HepG2 (cell line): ENCODE measurements around the gene SYNC. TPM values are rescaled to one million over a fixed set of nuclear protein-coding genes. Genes with fewer than 3 reads are reported as not detected.

ENCODE experiments used
- AKAP8 ChIP-seq: sonication (generic); formaldehyde crosslinking; IDR thresholded peaks from 2 replicates; pipeline ENCODE4 v1.5.1; 2020; ENCODE audit warnings: mild to moderate bottlenecking, missing genetic modification reagents
- BCL3 ChIP-seq: sonication (generic); formaldehyde crosslinking; IDR thresholded peaks from 2 replicates; pipeline ENCODE4 v1.5.1; 2020; ENCODE audit warnings: mild to moderate bottlenecking, missing genetic modification reagents, moderate library complexity
- CSRNP2 ChIP-seq: sonication (generic); formaldehyde crosslinking; conservative IDR thresholded peaks from 2 replicates; pipeline ENCODE4 v1.8.0; 2022; ENCODE audit warnings: low read depth, missing genetic modification reagents
- GATA4 ChIP-seq: sonication (generic); IDR thresholded peaks from 2 replicates; pipeline ENCODE4 v1.6.1; 2016; ENCODE audit warnings: antibody characterized with exemption, low read depth, borderline replicate concordance
- GATAD1 ChIP-seq: IDR thresholded peaks from 2 replicates; pipeline ENCODE4 v1.6.1; 2016; ENCODE audit warnings: missing genetic modification reagents, missing compliant biosample characterization
- HIC2 ChIP-seq: sonication (generic); formaldehyde crosslinking; IDR thresholded peaks from 2 replicates; pipeline ENCODE4 v1.9.0; 2022; ENCODE audit warnings: low read depth, missing genetic modification reagents
- HMGA1 ChIP-seq: sonication (generic); formaldehyde crosslinking; conservative IDR thresholded peaks from 2 replicates; pipeline ENCODE4 v1.4.0; 2020; ENCODE audit warnings: missing genetic modification reagents
- IKZF4 ChIP-seq: sonication (generic); formaldehyde crosslinking; IDR thresholded peaks from 2 replicates; pipeline ENCODE4 v1.5.1; 2020; ENCODE audit warnings: borderline replicate concordance, mild to moderate bottlenecking, low read depth, missing genetic modification reagents; ENCODE audit errors: not compliant biosample characterization
- MAZ ChIP-seq, 2 experiments: sonication (generic) in 1 of 2; formaldehyde crosslinking in 1 of 2; IDR thresholded peaks; 2 replicates each; pipeline versions ENCODE4 v1.5.0 to v1.6.1; 2012 to 2020; ENCODE audit warnings: low read depth in 2 of 2, mild to moderate bottlenecking in 2 of 2, borderline replicate concordance in 1 of 2, improper control_type of control experiment in 1 of 2, low read length in 1 of 2, missing genetic modification reagents in 1 of 2, moderate library complexity in 1 of 2
- POLR2AphosphoS5 ChIP-seq: IDR thresholded peaks from 2 replicates; pipeline ENCODE4 v1.6.1; 2012; ENCODE audit warnings: low read depth, low read length
- TBL1XR1 ChIP-seq: fragments of 150-350 bp; IDR thresholded peaks from 2 replicates; pipeline ENCODE4 v1.6.1; 2014; ENCODE audit warnings: borderline replicate concordance, low read length; ENCODE audit not compliant: partially characterized antibody
- TIGD3 ChIP-seq: sonication (generic); formaldehyde crosslinking; IDR thresholded peaks from 2 replicates; pipeline ENCODE4 v1.5.1; 2020; ENCODE audit warnings: mild to moderate bottlenecking, missing genetic modification reagents, borderline replicate concordance
- USF2 ChIP-seq, 2 experiments: sonication (generic) in 1 of 2; formaldehyde crosslinking in 1 of 2; IDR thresholded peaks; 2 replicates each; pipeline versions ENCODE4 v1.5.1 to v1.6.1; 2011 to 2020; ENCODE audit warnings: borderline replicate concordance in 1 of 2, low read depth in 1 of 2, low read length in 1 of 2, mild to moderate bottlenecking in 1 of 2, missing genetic modification reagents in 1 of 2, moderate library complexity in 1 of 2
- ZKSCAN8 ChIP-seq: IDR thresholded peaks from 2 replicates; pipeline ENCODE4 v1.6.1; 2016; ENCODE audit warnings: borderline replicate concordance, missing genetic modification reagents, missing compliant biosample characterization
- ZNF274 ChIP-seq: sonication (generic); formaldehyde crosslinking; IDR thresholded peaks from 2 replicates; pipeline ENCODE4 v1.5.1; 2020; ENCODE audit warnings: mild to moderate bottlenecking, missing genetic modification reagents
- ZNF30 ChIP-seq: sonication (generic); formaldehyde crosslinking; IDR thresholded peaks from 2 replicates; pipeline ENCODE4 v1.5.0; 2020; ENCODE audit warnings: mild to moderate bottlenecking, missing genetic modification reagents
- ZNF331 ChIP-seq: sonication (generic); formaldehyde crosslinking; IDR thresholded peaks from 2 replicates; pipeline ENCODE4 v1.4.0; 2020; ENCODE audit warnings: missing genetic modification reagents
- ZNF510 ChIP-seq: sonication (generic); formaldehyde crosslinking; IDR thresholded peaks from 2 replicates; pipeline ENCODE4 v1.4.0; 2020; ENCODE audit warnings: low read depth, mild to moderate bottlenecking, missing genetic modification reagents
- ZNF672 ChIP-seq: sonication (generic); formaldehyde crosslinking; IDR thresholded peaks from 2 replicates; pipeline ENCODE4 v1.8.1; 2022; ENCODE audit warnings: missing genetic modification reagents
- polyA plus RNA-seq, 8 experiments: library from polyadenylated mRNA; depleted of rRNA in 3 of 8; stranded (reverse) in 7 of 8; unstranded in 1 of 8; fragments of >200 nt; fragmentation: Illumina TruSeq in 4 of 8; extraction: Trizol in 4 of 8; gene quantifications; 2 replicates each; pipeline versions ENCODE4 v1.2.1 to v1.2.3, GENCODE V29; 2011 to 2016; ENCODE audit warnings: low read depth in 4 of 8, missing spikeins in 1 of 8, mixed read lengths in 1 of 8; ENCODE audit not compliant: insufficient read depth in 1 of 8
- total RNA-seq, 5 experiments: library from RNA; depleted of rRNA; stranded (reverse); fragments of >200 nt; fragmentation: Illumina TruSeq; extraction: Trizol; gene quantifications; 2 replicates each; pipeline ENCODE4 v1.2.3, GENCODE V29; 2016; ENCODE audit warnings: low read depth in 1 of 5

Gene SYNC
- total and polyA plus RNA-seq, 2 of the 13 experiments (the other 11 are each of a cell fraction or from before 2014, with no cell fraction given) = 2.4 to 5.4 TPM

GRCh38 chr1:32650752-32651460 lies 51.7 kb downstream of the SYNC start, which contains the start of gene RBBP4 (continued):
- TF ChIP-seq MAZ (IDR thresholded peaks at IDR 0.05; ENCODE audit: borderline replicate concordance, low read depth, low read length) (peak; percentile 45; the same call in 1 of the 2 replicates), MAZ (CRISPR knock-in tag; IDR thresholded peaks at IDR 0.05; ENCODE audit: low read depth) (peak; percentile 91), GATAD1 (CRISPR knock-in tag) (peak; percentile 68), TIGD3 (peak; percentile 36; the same call in 1 of the 2 replicates), ZNF331 (peak; percentile 41), ZNF672 (no peak), USF2 (IDR thresholded peaks at IDR 0.05; ENCODE audit: low read depth, low read length) (peak; percentile 75), USF2 (CRISPR knock-in tag; IDR thresholded peaks at IDR 0.05; ENCODE audit: borderline replicate concordance) (peak; percentile 92), POLR2AphosphoS5 (peak; percentile 54), ZNF510 (CRISPR knock-in tag) (peak; percentile 73; the same call in 1 of the 2 replicates), ZNF30 (CRISPR knock-in tag) (peak; percentile 59; the same call in 1 of the 2 replicates), BCL3 (peak; percentile 95; the same call in 1 of the 2 replicates), IKZF4 (CRISPR knock-in tag) (peak; percentile 32), ZNF274 (CRISPR knock-in tag) (peak; percentile 92), CSRNP2 (CRISPR knock-in tag) (no peak; the same call in none of the 2 replicates), TBL1XR1 (no peak), AKAP8 (no peak; the same call in 1 of the 2 replicates), GATA4 (no peak), HMGA1 (no peak), HIC2 (0 out of 2 replicates have a peak, but pooled peaks have one; percentile 21), ZKSCAN8 (CRISPR knock-in tag) (no peak)
